WERI-Rb-1 (cell line): ENCODE data around the gene HSF2.

Experiments
- DNase-seq: peaks from one replicate; pipeline ENCODE4 v3.0.0-alpha.2; 2020
- H3K27ac ChIP-seq: fragments of 250-450 bp; sonication (Bioruptor Pico); 2 replicates; pipeline ENCODE4 v1.5.1; 2020; ENCODE audit warnings: mild to moderate bottlenecking, moderate library complexity
- H3K27me3 ChIP-seq: fragments of 250-450 bp; sonication (Bioruptor Pico); 2 replicates; pipeline ENCODE4 v1.5.1; 2021; ENCODE audit warnings: mild to moderate bottlenecking, low read depth, moderate library complexity; ENCODE audit not compliant: insufficient read depth, severe bottlenecking
- H3K36me3 ChIP-seq: fragments of 250-450 bp; sonication (Bioruptor Pico); 2 replicates; pipeline ENCODE4 v1.5.1; 2020; ENCODE audit warnings: mild to moderate bottlenecking, moderate library complexity
- H3K4me3 ChIP-seq: 2 replicates; pipeline ENCODE4 v1.5.1; 2011; ENCODE audit warnings: low read depth, mild to moderate bottlenecking, control low read depth, low read length
- H3K9me3 ChIP-seq: fragments of 250-450 bp; sonication (Bioruptor Pico); 2 replicates; pipeline ENCODE4 v1.5.1; 2021; ENCODE audit warnings: mild to moderate bottlenecking, moderate library complexity; ENCODE audit not compliant: severe bottlenecking
- CTCF ChIP-seq: IDR thresholded peaks from 2 replicates; pipeline ENCODE4 v1.5.1; 2011; ENCODE audit warnings: low read depth, mild to moderate bottlenecking, control low read depth, inconsistent platforms, low read length

The HSF2 gene

GRCh38 chr6:122381494-122382265 lies 17.8 kb upstream of the HSF2 start:
- peak; percentile 51 for DNase-seq
- no peak overlapping the region for H3K27ac ChIP-seq
- H3K36me3 ChIP-seq, result no peaks in the 10 kb centered on the region
- no peaks in the 10 kb centered on the region for H3K27me3 ChIP-seq
- H3K9me3 ChIP-seq, result no peaks in the 10 kb centered on the region
- H3K4me3 ChIP-seq, result no peak overlapping the region
- TF ChIP-seq CTCF, result peak; percentile 63

GRCh38 chr6:122385857-122386612 lies 13.4 kb upstream of the HSF2 start:
- no peak overlapping the region for H3K4me3 ChIP-seq
- no peaks in the 10 kb centered on the region for H3K9me3 ChIP-seq
- H3K27me3 ChIP-seq, result no peaks in the 10 kb centered on the region
- no peak for TF ChIP-seq CTCF
- no peak for DNase-seq
- H3K36me3 ChIP-seq, result no peaks in the 10 kb centered on the region
- no peak overlapping the region for H3K27ac ChIP-seq

GRCh38 chr6:122388945-122389344 lies 10.5 kb upstream of the HSF2 start:
- no peaks in the 10 kb centered on the region for H3K9me3 ChIP-seq
- no peak for TF ChIP-seq CTCF
- no peaks in the 10 kb centered on the region for H3K27me3 ChIP-seq
- H3K4me3 ChIP-seq, result no peak overlapping the region
- no peak for DNase-seq
- no peak overlapping the region for H3K27ac ChIP-seq
- H3K36me3 ChIP-seq, result no peaks in the 10 kb centered on the region

GRCh38 chr6:122389704-122390372 lies 9.6 kb upstream of the HSF2 start:
- DNase-seq, result no peak
- H3K9me3 ChIP-seq, result no peaks in the 10 kb centered on the region

More at GRCh38 chr6:122389704-122390372, 9.6 kb upstream of the HSF2 start:
- no peak overlapping the region for H3K27ac ChIP-seq
- H3K4me3 ChIP-seq, result no peak overlapping the region
- H3K27me3 ChIP-seq, result no peaks in the 10 kb centered on the region
- H3K36me3 ChIP-seq, result no peaks in the 10 kb centered on the region
- no peak for TF ChIP-seq CTCF
